GM19239 (cell line): ENCODE data around the gene DTL.

Source experiments
- DNase-seq: peaks from one replicate; pipeline ENCODE4 v3.0.0; 2011; ENCODE audit warnings: low spot score; ENCODE audit not compliant: insufficient read length
- FAIRE-seq: peaks from 2 replicates; lab custom pipeline; 2011; peaks lifted over from hg19 to GRCh38; lab: Jason Lieb, UNC

The DTL gene

GRCh38 chr1:212035835-212036605, 472 bp downstream of the DTL start:
- DNase-seq (no peak), FAIRE-seq (peak; percentile 81)

- FAIRE-seq = peak; percentile 91
Measured at GRCh38 chr1:212037900-212038299, 2.4 kb downstream of the DTL start.

GRCh38 chr1:212039622-212040021, 4.1 kb downstream of the DTL start:
- no peak for DNase-seq
- FAIRE-seq = no peak

More at GRCh38 chr1:212037900-212038299, 2.4 kb downstream of the DTL start:
- no peak for DNase-seq

GRCh38 chr1:212040629-212041412, 5.3 kb downstream of the DTL start:
- peak; percentile 84 for FAIRE-seq
- no peak for DNase-seq

- FAIRE-seq = no peak
- no peak for DNase-seq
Measured at GRCh38 chr1:212042436-212042835, 6.9 kb downstream of the DTL start.

GRCh38 chr1:212044851-212045250, 9.3 kb downstream of the DTL start:
- FAIRE-seq (no peak), DNase-seq (no peak)

- FAIRE-seq = no peak
- no peak for DNase-seq
Measured at GRCh38 chr1:212045981-212046380, 10.4 kb downstream of the DTL start.

GRCh38 chr1:212053993-212054392, 18.4 kb downstream of the DTL start:
- no peak for DNase-seq
- no peak for FAIRE-seq

GRCh38 chr1:212055333-212055732, 19.8 kb downstream of the DTL start:
- DNase-seq = no peak
- FAIRE-seq = no peak

- FAIRE-seq (no peak), DNase-seq (no peak)
Measured at GRCh38 chr1:212060632-212061472, 25.3 kb downstream of the DTL start.

GRCh38 chr1:212062832-212063438, 27.4 kb downstream of the DTL start:
- no peak for DNase-seq
- FAIRE-seq = peak; percentile 58

GRCh38 chr1:212067787-212068186, 32.2 kb downstream of the DTL start:
- FAIRE-seq = no peak

GRCh38 chr1:212070720-212071302, 35.3 kb downstream of the DTL start:
- DNase-seq (no peak), FAIRE-seq (peak; percentile 57)

More at GRCh38 chr1:212067787-212068186, 32.2 kb downstream of the DTL start:
- DNase-seq = no peak

GRCh38 chr1:212072047-212072446, 36.5 kb downstream of the DTL start:
- FAIRE-seq (no peak), DNase-seq (no peak)

- DNase-seq (no peak), FAIRE-seq (no peak)
Measured at GRCh38 chr1:212073490-212073889, 37.9 kb downstream of the DTL start.

GRCh38 chr1:212074313-212074712, 38.8 kb downstream of the DTL start:
- no peak for FAIRE-seq
- DNase-seq = no peak

GRCh38 chr1:212074856-212075255, 39.3 kb downstream of the DTL start:
- no peak for DNase-seq
- FAIRE-seq = no peak

- FAIRE-seq (no peak), DNase-seq (no peak)
Measured at GRCh38 chr1:212077028-212077427, 41.5 kb downstream of the DTL start.

- FAIRE-seq (no peak), DNase-seq (no peak)
Measured at GRCh38 chr1:212078826-212079225, 43.3 kb downstream of the DTL start.
